Sigmoid colon (tissue), 7 donors: ENCODE results near the gene BRD4. TPM values are rescaled to one million over a fixed set of nuclear protein-coding genes. Genes with fewer than 3 reads are reported as not detected.

Experiments used
- DNase-seq: peaks from one replicate; pipeline ENCODE4 v3.0.0-alpha.2; 2019
- H3K27ac ChIP-seq, 4 donors: fragments of 200-600 bp; sonication (generic); one replicate each; pipeline ENCODE4 v1.5.1; 2016 to 2019; ENCODE audit warnings: mild to moderate bottlenecking in 1 of 4
- H3K27me3 ChIP-seq, 3 donors: fragments of 200-600 bp; sonication (generic); one replicate each; pipeline ENCODE4 v1.5.1; 2019; ENCODE audit warnings: mild to moderate bottlenecking in 1 of 3
- H3K36me3 ChIP-seq, 4 donors: fragments of 200-600 bp; sonication (generic); one replicate each; pipeline ENCODE4 v1.5.1; 2016 to 2019
- H3K4me1 ChIP-seq, 4 donors: fragments of 200-600 bp; sonication (generic); one replicate each; pipeline ENCODE4 v1.5.1; 2017 to 2019
- H3K4me3 ChIP-seq, 4 donors: fragments of 200-600 bp; sonication (generic); one replicate each; pipeline ENCODE4 v1.5.1; 2017 to 2019; ENCODE audit warnings: mild to moderate bottlenecking in 2 of 4, moderate library complexity in 1 of 4
- H3K9me3 ChIP-seq, 4 donors: fragments of 200-600 bp in 3 of 4; sonication (generic) in 3 of 4; one replicate each; pipeline versions ENCODE4 v1.5.1 to v1.6.1; 2013 to 2019
- EP300 ChIP-seq, 4 donors: sonication (generic); formaldehyde crosslinking; IDR thresholded peaks; one replicate each; pipeline ENCODE4 v1.6.1; 2017; ENCODE audit warnings: antibody characterized with exemption in 4 of 4
- POLR2A ChIP-seq, 2 donors: fragments of 450-650 bp; IDR thresholded peaks; one replicate each; pipeline ENCODE4 v1.6.1; 2016; ENCODE audit warnings: antibody characterized with exemption in 2 of 2, mild to moderate bottlenecking in 2 of 2, moderate library complexity in 2 of 2
- POLR2AphosphoS5 ChIP-seq, 4 donors: sonication (generic); formaldehyde crosslinking; IDR thresholded peaks; one replicate each; pipeline ENCODE4 v1.6.1; 2017; ENCODE audit warnings: antibody characterized with exemption in 4 of 4
- WGBS, 2 donors: extraction: QIAGEN DNeasy Blood & Tissue Kit; methylation state at CpG; one replicate each; pipeline ENCODE4 v1.1.7; 2013; 5-methylcytosine and 5-hydroxymethylcytosine counted together
- intact Hi-C: fragments of 100-400 bp; cut with DNase I; formaldehyde crosslinking; loops from one replicate; pipeline ENCODE4 v1.15.1; 2023
- polyA plus RNA-seq, 3 donors: library from polyadenylated mRNA; stranded (reverse); fragments of 200-250 nt; gene quantifications; one replicate each; pipeline ENCODE4 v1.2.3, GENCODE V29; 2013
- total RNA-seq, 4 donors: library from RNA; depleted of rRNA; stranded (reverse); fragments of >200 nt; gene quantifications; one replicate each; pipeline ENCODE4 v1.1.0, GENCODE V29; 2016
- TF ChIP-seq, protein P1 (sequence below), 4 experiments: fragments of 450-650 bp in 3 of 4; fragments of 200-600 bp in 1 of 4; IDR thresholded peaks; one replicate each; pipeline ENCODE4 v1.5.1; 2016 to 2019; ENCODE audit warnings: antibody characterized with exemption in 4 of 4, mild to moderate bottlenecking in 3 of 4, moderate library complexity in 2 of 4
- donor health status: healthy with polysubstance abuse.
- donor health status: Bipolar disorder and iron deficiency.
- donor health status: healthy.

BRD4 gene
- 10 to 100 TPM; 15.0 to 43.8 (median 21.4) TPM for total RNA-seq
- 10 to 100 TPM in 2 of 3 donors, 1 to 10 TPM in 1; 9.0 to 42.1 (median 13.6) TPM for polyA plus RNA-seq

DNA sequence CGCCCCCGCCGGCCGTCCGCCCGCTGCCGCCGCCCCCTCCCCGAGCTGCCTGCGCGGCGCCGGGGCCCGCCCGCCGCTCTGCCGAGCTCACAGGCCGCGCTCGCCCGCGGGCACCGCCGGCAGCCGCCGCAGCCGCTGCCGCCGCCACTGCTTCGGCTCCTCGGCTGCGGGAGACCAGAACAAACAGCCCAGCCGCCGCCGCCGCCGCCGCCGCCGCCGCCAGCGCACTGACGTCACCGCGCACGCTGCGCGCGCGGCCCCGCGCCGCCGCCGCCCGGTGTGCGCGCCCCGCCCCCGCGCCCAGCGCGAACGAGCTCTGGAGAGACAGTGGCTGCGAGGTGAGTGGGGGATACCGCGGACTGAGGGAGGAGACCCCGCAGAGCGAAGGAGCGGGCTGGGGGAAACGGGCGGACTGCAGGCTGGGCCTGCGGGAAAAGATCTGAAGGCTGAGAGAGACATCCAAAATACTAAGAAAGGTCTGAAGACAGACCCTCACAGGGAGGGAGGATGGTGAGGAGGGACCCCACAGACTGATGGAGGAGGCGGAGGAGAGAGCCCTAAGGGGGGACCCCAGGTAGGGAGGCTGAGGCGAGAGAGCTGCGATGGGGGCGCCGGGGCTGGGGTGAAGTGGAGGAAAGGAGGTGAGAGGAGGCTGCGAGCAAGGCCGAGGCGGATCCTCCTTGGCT, at the start of gene BRD4:
Gene BRD4 (minus strand): TSS at position 229 of the 686 bp plus-strand sequence. CDS start 59,440 bp downstream, outside the sequence.
- Histone ChIP-seq H3K4me1 (peaks cover 0 to 47% (median 44%) of the 10 kb centered on the region in 4 donors), H3K9me3 (no peaks in the 10 kb centered on the region), H3K4me3 (peak within 1 kb of the TSS; percentile 86 to 94 (median 88)), H3K27me3 (no peaks in the 10 kb centered on the region), H3K36me3 (no peaks in the 10 kb centered on the region), H3K27ac (peak within 1 kb of the TSS; percentile 91 to 97 (median 96))
- 1 to 2% methylated on average over 81 of the region's 81 CpGs for WGBS, 2 donors
- DNase-seq = peak; percentile 85
- intact Hi-C loops = loop anchor here (5.0 kb wide), 3 partner anchors 35 to 120 kb away; partner anchors contain the start of gene AKAP8L
- TF ChIP-seq EP300 (IDR thresholded peaks at IDR 0.05) (no peak), POLR2AphosphoS5 (IDR thresholded peaks at IDR 0.05) (peak; percentile 66 to 87 (median 69))
- TF ChIP-seq, protein P1, sequence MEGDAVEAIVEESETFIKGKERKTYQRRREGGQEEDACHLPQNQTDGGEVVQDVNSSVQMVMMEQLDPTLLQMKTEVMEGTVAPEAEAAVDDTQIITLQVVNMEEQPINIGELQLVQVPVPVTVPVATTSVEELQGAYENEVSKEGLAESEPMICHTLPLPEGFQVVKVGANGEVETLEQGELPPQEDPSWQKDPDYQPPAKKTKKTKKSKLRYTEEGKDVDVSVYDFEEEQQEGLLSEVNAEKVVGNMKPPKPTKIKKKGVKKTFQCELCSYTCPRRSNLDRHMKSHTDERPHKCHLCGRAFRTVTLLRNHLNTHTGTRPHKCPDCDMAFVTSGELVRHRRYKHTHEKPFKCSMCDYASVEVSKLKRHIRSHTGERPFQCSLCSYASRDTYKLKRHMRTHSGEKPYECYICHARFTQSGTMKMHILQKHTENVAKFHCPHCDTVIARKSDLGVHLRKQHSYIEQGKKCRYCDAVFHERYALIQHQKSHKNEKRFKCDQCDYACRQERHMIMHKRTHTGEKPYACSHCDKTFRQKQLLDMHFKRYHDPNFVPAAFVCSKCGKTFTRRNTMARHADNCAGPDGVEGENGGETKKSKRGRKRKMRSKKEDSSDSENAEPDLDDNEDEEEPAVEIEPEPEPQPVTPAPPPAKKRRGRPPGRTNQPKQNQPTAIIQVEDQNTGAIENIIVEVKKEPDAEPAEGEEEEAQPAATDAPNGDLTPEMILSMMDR (IDR thresholded peaks at IDR 0.05) = no peak

DNA sequence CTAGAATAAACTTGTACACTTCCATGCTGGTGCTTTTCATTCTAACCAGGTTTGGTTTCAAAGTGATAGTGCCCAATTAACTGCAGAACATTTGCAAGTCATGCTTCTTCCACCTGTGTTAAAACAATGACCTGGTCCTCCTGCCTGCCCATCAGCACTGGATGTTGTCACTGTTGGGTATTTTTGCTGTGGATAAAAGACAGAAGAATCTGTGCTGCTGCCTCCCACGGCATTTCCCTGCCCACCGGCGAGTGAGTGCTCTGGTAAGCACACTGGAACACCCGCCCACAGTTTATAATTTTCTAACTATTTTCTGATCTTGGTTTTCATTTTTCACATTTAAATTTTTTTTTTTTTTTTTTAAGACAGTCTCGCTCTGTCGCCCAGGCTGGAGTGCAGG, 49.5 kb upstream of the BRD4 start:
- no peaks in the 10 kb centered on the region for H3K27me3 ChIP-seq
- no peaks in the 10 kb centered on the region for H3K9me3 ChIP-seq
- no peak overlapping the region for H3K4me3 ChIP-seq
- peaks cover 0 to 26% (median 23%) of the 10 kb centered on the region in 4 donors for H3K4me1 ChIP-seq
- 83 to 93% methylated on average over 6 of the region's 6 CpGs for WGBS, 2 donors
- TF ChIP-seq POLR2A (IDR thresholded peaks at IDR 0.05) = no peak
- H3K36me3 ChIP-seq = peaks cover 0 to 15% (median 0%) of the 10 kb centered on the region in 4 donors
- no peak for DNase-seq
- no peak overlapping the region for H3K27ac ChIP-seq
- intact Hi-C loops = no loop called here

- Histone ChIP-seq H3K27me3 (no peaks in the 10 kb centered on the region), H3K9me3 (no peaks in the 10 kb centered on the region), H3K27ac (peak overlapping the region in 3 of 4 donors; percentile 89 to 99 (median 98)), H3K4me3 (no peak overlapping the region), H3K36me3 (peaks cover 0 to 12% (median 0%) of the 10 kb centered on the region in 4 donors), H3K4me1 (peaks cover 0 to 31% (median 27%) of the 10 kb centered on the region in 4 donors)
- TF ChIP-seq POLR2AphosphoS5 (IDR thresholded peaks at IDR 0.05) (no peak), EP300 (IDR thresholded peaks at IDR 0.05) (no peak), POLR2A (IDR thresholded peaks at IDR 0.05) (no peak)
- TF ChIP-seq, protein P1 (IDR thresholded peaks at IDR 0.05) = no peak
- WGBS, 2 donors = 73 to 81% methylated on average over 2 of the region's 2 CpGs
- no peak for DNase-seq
- intact Hi-C loops = no loop called here
Measured at GRCh38 chr19:15381429-15381828, 49.1 kb upstream of the BRD4 start.

GRCh38 chr19:15379999-15380647, 47.8 kb upstream of the BRD4 start:
- Histone ChIP-seq H3K27ac (peak overlapping the region; percentile 89 to 99 (median 95)), H3K4me1 (peaks cover 0 to 40% (median 37%) of the 10 kb centered on the region in 4 donors), H3K36me3 (peaks cover 0 to 10% (median 0%) of the 10 kb centered on the region in 4 donors), H3K27me3 (no peaks in the 10 kb centered on the region), H3K9me3 (no peaks in the 10 kb centered on the region), H3K4me3 (peak overlapping the region; percentile 84 to 99 (median 87))
- 1 to 2% methylated on average over 56 of the region's 56 CpGs for WGBS, 2 donors
- TF ChIP-seq, protein P1 (IDR thresholded peaks at IDR 0.05) = peak in 1 of 4 experiments; percentile 10
- TF ChIP-seq POLR2A (IDR thresholded peaks at IDR 0.05) = no peak
- DNase-seq = peak; percentile 81
- intact Hi-C loops = loop anchor here (1.0 to 5.0 kb wide), 5 partner anchors 38 to 203 kb away; partner anchors contain the start of gene AKAP8L
